ENCODE results near the gene PSMC3. TPM values are rescaled to one million over a fixed set of nuclear protein-coding genes. Genes with fewer than 3 reads are reported as not detected.

PSMC3 gene
- total and polyA plus RNA-seq, 2 donors = 60.1 to 177 TPM

- no peaks in the 10 kb centered on the region for H3K4me1 ChIP-seq (ENCODE audit: insufficient read depth)
- H3K27ac ChIP-seq (ENCODE audit: low read depth) = no peak overlapping the region
- no peak overlapping the region for H3K4me3 ChIP-seq (ENCODE audit: low read depth, low read length)
- H3K36me3 ChIP-seq (ENCODE audit: insufficient read depth) = no peaks in the 10 kb centered on the region
- no peak for DNase-seq (ENCODE audit: extremely low spot score)
- WGBS = 97% methylated on average over 6 of the region's 6 CpGs
Observed at GRCh38 chr11:47390422-47390760, 35.8 kb downstream of the PSMC3 start.

- Histone ChIP-seq H3K4me3 (ENCODE audit: low read depth, low read length) (no peak overlapping the region), H3K27ac (ENCODE audit: low read depth) (no peak overlapping the region), H3K36me3 (ENCODE audit: insufficient read depth) (no peaks in the 10 kb centered on the region), H3K4me1 (ENCODE audit: insufficient read depth) (no peaks in the 10 kb centered on the region)
- 86% methylated on average over 17 of the region's 17 CpGs for WGBS
- no peak for DNase-seq (ENCODE audit: extremely low spot score)
Observed at GRCh38 chr11:47389577-47390421, 36.4 kb downstream of the PSMC3 start.

GRCh38 chr11:47388697-47389576, 37.3 kb downstream of the PSMC3 start:
- Histone ChIP-seq H3K4me3 (ENCODE audit: low read depth, low read length) (no peak overlapping the region), H3K27ac (ENCODE audit: low read depth) (no peak overlapping the region), H3K36me3 (ENCODE audit: insufficient read depth) (no peaks in the 10 kb centered on the region), H3K4me1 (ENCODE audit: insufficient read depth) (no peaks in the 10 kb centered on the region)
- 89% methylated on average over 28 of the region's 28 CpGs for WGBS
- no peak for DNase-seq (ENCODE audit: extremely low spot score)

GRCh38 chr11:47387944-47388696, 38.1 kb downstream of the PSMC3 start:
- DNase-seq (ENCODE audit: extremely low spot score) = no peak
- no peak overlapping the region for H3K27ac ChIP-seq (ENCODE audit: low read depth)
- no peak overlapping the region for H3K4me3 ChIP-seq (ENCODE audit: low read depth, low read length)
- no peaks in the 10 kb centered on the region for H3K4me1 ChIP-seq (ENCODE audit: insufficient read depth)
- WGBS = 78% methylated on average over 13 of the region's 13 CpGs
- H3K36me3 ChIP-seq (ENCODE audit: insufficient read depth) = no peaks in the 10 kb centered on the region

- DNase-seq (ENCODE audit: extremely low spot score) = no peak
- no peaks in the 10 kb centered on the region for H3K36me3 ChIP-seq (ENCODE audit: insufficient read depth)
- no peaks in the 10 kb centered on the region for H3K4me1 ChIP-seq (ENCODE audit: insufficient read depth)
- WGBS = 96% methylated on average over 4 of the region's 4 CpGs
- H3K4me3 ChIP-seq (ENCODE audit: low read depth, low read length) = no peak overlapping the region
- H3K27ac ChIP-seq (ENCODE audit: low read depth) = no peak overlapping the region
Observed at GRCh38 chr11:47384498-47384897, 41.7 kb downstream of the PSMC3 start.

GRCh38 chr11:47383071-47383470, 43.2 kb downstream of the PSMC3 start:
- H3K36me3 ChIP-seq (ENCODE audit: insufficient read depth) = no peaks in the 10 kb centered on the region
- H3K4me3 ChIP-seq (ENCODE audit: low read depth, low read length) = no peak overlapping the region
- DNase-seq (ENCODE audit: extremely low spot score) = no peak
- WGBS = 63% methylated on average over 4 of the region's 4 CpGs
- H3K27ac ChIP-seq (ENCODE audit: low read depth) = no peak overlapping the region
- no peaks in the 10 kb centered on the region for H3K4me1 ChIP-seq (ENCODE audit: insufficient read depth)

GRCh38 chr11:47380078-47380477, 46.2 kb downstream of the PSMC3 start:
- Histone ChIP-seq H3K4me1 (ENCODE audit: insufficient read depth) (no peaks in the 10 kb centered on the region), H3K36me3 (ENCODE audit: insufficient read depth) (no peaks in the 10 kb centered on the region), H3K4me3 (ENCODE audit: low read depth, low read length) (no peak overlapping the region), H3K27ac (ENCODE audit: low read depth) (no peak overlapping the region)
- no peak for DNase-seq (ENCODE audit: extremely low spot score)
- WGBS = 97% methylated on average over 2 of the region's 2 CpGs

GRCh38 chr11:47379317-47379716, 46.9 kb downstream of the PSMC3 start:
- H3K4me3 ChIP-seq (ENCODE audit: low read depth, low read length) = no peak overlapping the region
- DNase-seq (ENCODE audit: extremely low spot score) = no peak
- H3K36me3 ChIP-seq (ENCODE audit: insufficient read depth) = no peaks in the 10 kb centered on the region
- WGBS = 91% methylated on average over 2 of the region's 2 CpGs
- H3K4me1 ChIP-seq (ENCODE audit: insufficient read depth) = no peaks in the 10 kb centered on the region
- no peak overlapping the region for H3K27ac ChIP-seq (ENCODE audit: low read depth)

- Histone ChIP-seq H3K4me1 (ENCODE audit: insufficient read depth) (no peaks in the 10 kb centered on the region), H3K36me3 (ENCODE audit: insufficient read depth) (no peaks in the 10 kb centered on the region), H3K4me3 (ENCODE audit: low read depth, low read length) (no peak overlapping the region), H3K27ac (ENCODE audit: low read depth) (no peak overlapping the region)
- no peak for DNase-seq (ENCODE audit: extremely low spot score)
Observed at GRCh38 chr11:47378836-47379170, 47.4 kb downstream of the PSMC3 start.

- Histone ChIP-seq H3K4me1 (ENCODE audit: insufficient read depth) (no peaks in the 10 kb centered on the region), H3K27ac (ENCODE audit: low read depth) (no peak within 1 kb of the TSS), H3K4me3 (ENCODE audit: low read depth, low read length) (no peak within 1 kb of the TSS), H3K36me3 (ENCODE audit: insufficient read depth) (no peaks in the 10 kb centered on the region)
- no peak for DNase-seq (ENCODE audit: extremely low spot score)
- WGBS = 64% methylated on average over 31 of the region's 31 CpGs
Observed at GRCh38 chr11:47378010-47378835, 48.0 kb downstream of the PSMC3 start, which contains the start of gene SPI1. Gene SPI1 (minus strand): TSS chr11:47378547. CDS start chr11:47378353, 194 bp downstream.

- Histone ChIP-seq H3K36me3 (ENCODE audit: insufficient read depth) (no peaks in the 10 kb centered on the region), H3K4me3 (ENCODE audit: low read depth, low read length) (no peak overlapping the region), H3K4me1 (ENCODE audit: insufficient read depth) (no peaks in the 10 kb centered on the region), H3K27ac (ENCODE audit: low read depth) (no peak overlapping the region)
- 77% methylated on average over 5 of the region's 5 CpGs for WGBS
- DNase-seq (ENCODE audit: extremely low spot score) = no peak
Observed at GRCh38 chr11:47377571-47378009, 48.6 kb downstream of the PSMC3 start.

- Histone ChIP-seq H3K27ac (ENCODE audit: low read depth) (no peak overlapping the region), H3K4me3 (ENCODE audit: low read depth, low read length) (no peak overlapping the region), H3K4me1 (ENCODE audit: insufficient read depth) (no peaks in the 10 kb centered on the region), H3K36me3 (ENCODE audit: insufficient read depth) (no peaks in the 10 kb centered on the region)
- no peak for DNase-seq (ENCODE audit: extremely low spot score)
- WGBS = 66% methylated on average over 14 of the region's 14 CpGs
Observed at GRCh38 chr11:47376525-47377371, 49.5 kb downstream of the PSMC3 start.
